IMR-90 (cell line): ENCODE results near the gene C11orf68. TPM values are rescaled to one million over a fixed set of nuclear protein-coding genes. Genes with fewer than 3 reads are reported as not detected.

Experiments used
- ATAC-seq: fragments of 200-7000 bp; cut with Tn5 transposase; 2 replicates; pipeline ENCODE4 v1.9.1; 2020; ENCODE audit warnings: low read depth, mild to moderate bottlenecking, moderate library complexity
- BruUV-seq: library from RNA; stranded (reverse); fragments of 400-500 nt; replicated peaks from 2 replicates; lab custom pipeline; 2021; lab: Mats Ljungman, UMichigan
- CTCF ChIA-PET: fragments of 300-600 bp; formaldehyde crosslinking; extraction: SDS; loops from one replicate; lab custom pipeline; 2021; ENCODE audit warnings: antibody characterized with exemption; lab: Yijun Ruan, JAX
- POLR2A ChIA-PET: fragments of 300-600 bp; sonication (Branson Sonifier 250); formaldehyde crosslinking; loops from one replicate; lab custom pipeline; 2022; ENCODE audit warnings: antibody characterized with exemption; ENCODE audit not compliant: unreplicated experiment; lab: Charles Lee
- DNase-seq: peaks from one replicate; pipeline ENCODE4 v3.0.0; 2013
- H2AFZ ChIP-seq: replicated peaks from 2 replicates; pipeline ENCODE3; 2013; ENCODE audit warnings: low read length, mild to moderate bottlenecking; ENCODE audit not compliant: poor library complexity
- H2AK5ac ChIP-seq: 2 replicates; pipeline ENCODE4 v1.6.1; 2013; ENCODE audit warnings: low read depth, low read length, inconsistent platforms
- H2AK9ac ChIP-seq: replicated peaks from 2 replicates; pipeline ENCODE3; 2013; ENCODE audit warnings: mild to moderate bottlenecking, low read depth, low read length, moderate library complexity; ENCODE audit not compliant: poor library complexity
- H2BK120ac ChIP-seq: 2 replicates; pipeline ENCODE4 v1.6.1; 2013; ENCODE audit warnings: low read depth, low read length, inconsistent platforms
- H2BK15ac ChIP-seq: 3 replicates; pipeline ENCODE4 v1.6.1; 2013; ENCODE audit warnings: low read depth, low read length, inconsistent platforms
- H2BK20ac ChIP-seq: 2 replicates; pipeline ENCODE4 v1.6.1; 2013; ENCODE audit warnings: low read depth, mild to moderate bottlenecking, inconsistent platforms, low read length, moderate library complexity
- H2BK5ac ChIP-seq: 2 replicates; pipeline ENCODE4 v1.6.1; 2013; ENCODE audit warnings: mild to moderate bottlenecking, low read depth, low read length, inconsistent platforms; ENCODE audit not compliant: poor library complexity, severe bottlenecking
- H3K14ac ChIP-seq: replicated peaks from 2 replicates; pipeline ENCODE4 v1.6.1; 2013; ENCODE audit warnings: low read depth, low read length, inconsistent platforms
- H3K18ac ChIP-seq: 2 replicates; pipeline ENCODE4 v1.6.1; 2013; ENCODE audit warnings: low read depth, low read length, control low read depth
- H3K23ac ChIP-seq: 2 replicates; pipeline ENCODE4 v1.6.1; 2013; ENCODE audit warnings: low read depth, low read length, inconsistent platforms
- H3K27ac ChIP-seq: 2 replicates; pipeline ENCODE4 v1.5.1; 2013; ENCODE audit warnings: mild to moderate bottlenecking, control low read depth, low read length; ENCODE audit not compliant: insufficient read depth
- H3K27me3 ChIP-seq: 2 replicates; pipeline ENCODE4 v1.6.1; 2013; ENCODE audit warnings: low read length; ENCODE audit not compliant: control insufficient read depth, insufficient read depth
- H3K36me3 ChIP-seq: 2 replicates; pipeline ENCODE4 v1.6.1; 2013; ENCODE audit warnings: low read length, mixed read lengths; ENCODE audit not compliant: control insufficient read depth, insufficient read depth
- H3K4ac ChIP-seq: 2 replicates; pipeline ENCODE4 v1.6.1; 2013; ENCODE audit warnings: low read depth, low read length, inconsistent platforms
- H3K4me1 ChIP-seq: 2 replicates; pipeline ENCODE4 v1.6.1; 2013; ENCODE audit warnings: low read length, mixed read lengths; ENCODE audit not compliant: control insufficient read depth, insufficient read depth
- H3K4me2 ChIP-seq: 2 replicates; pipeline ENCODE4 v1.6.1; 2013; ENCODE audit warnings: low read depth, mild to moderate bottlenecking, control low read depth, low read length, moderate library complexity
- H3K4me3 ChIP-seq: 2 replicates; pipeline ENCODE4 v1.5.1; 2013; ENCODE audit warnings: low read depth, mild to moderate bottlenecking, control low read depth, low read length, moderate library complexity; ENCODE audit not compliant: insufficient read depth
- H3K56ac ChIP-seq: 2 replicates; pipeline ENCODE4 v1.6.1; 2013; ENCODE audit warnings: low read length, inconsistent platforms; ENCODE audit not compliant: insufficient read depth; ENCODE audit errors: extremely low read depth
- H3K79me1 ChIP-seq, 2 experiments: 2 replicates each; pipeline ENCODE4 v1.6.1; 2013; ENCODE audit warnings: low read length in 2 of 2, inconsistent platforms in 1 of 2, low read depth in 1 of 2
- H3K9ac ChIP-seq: 2 replicates; pipeline ENCODE4 v1.6.1; 2013; ENCODE audit warnings: low read depth, low read length, control low read depth
- H3K9me1 ChIP-seq: 2 replicates; pipeline ENCODE4 v1.6.1; 2013; ENCODE audit warnings: low read length, inconsistent platforms; ENCODE audit not compliant: insufficient read depth
- H3K9me3 ChIP-seq: 2 replicates; pipeline ENCODE4 v1.6.1; 2013; ENCODE audit warnings: low read length; ENCODE audit not compliant: control insufficient read depth, insufficient read depth
- H4K20me1 ChIP-seq: 2 replicates; pipeline ENCODE4 v1.6.1; 2013; ENCODE audit warnings: low read length, inconsistent platforms; ENCODE audit not compliant: insufficient read depth
- H4K5ac ChIP-seq: 2 replicates; pipeline ENCODE4 v1.6.1; 2013; ENCODE audit warnings: mild to moderate bottlenecking, low read depth, low read length, control low read depth
- H4K8ac ChIP-seq, 2 experiments: 2 replicates each; pipeline ENCODE4 v1.6.1; 2013; ENCODE audit warnings: low read depth in 2 of 2, low read length in 2 of 2, control low read depth in 1 of 2, inconsistent platforms in 1 of 2
- H4K91ac ChIP-seq: 2 replicates; pipeline ENCODE4 v1.6.1; 2013; ENCODE audit warnings: low read depth, low read length, inconsistent platforms; ENCODE audit not compliant: insufficient read depth
- CEBPB ChIP-seq: IDR thresholded peaks from 2 replicates; pipeline ENCODE4 v1.6.1; 2012; ENCODE audit warnings: low read depth, low read length, improper control_type of control experiment
- CHD1 ChIP-seq: IDR thresholded peaks from 2 replicates; pipeline ENCODE4 v1.6.1; 2012; ENCODE audit warnings: low read depth, low read length, improper control_type of control experiment
- FOS ChIP-seq: fragments of 150-350 bp; IDR thresholded peaks from 2 replicates; pipeline ENCODE4 v1.6.1; 2016; ENCODE audit warnings: low read depth, low read length
- MAZ ChIP-seq: IDR thresholded peaks from 2 replicates; pipeline ENCODE4 v1.6.1; 2012; ENCODE audit warnings: low read depth, mild to moderate bottlenecking, low read length, improper control_type of control experiment, moderate library complexity, borderline replicate concordance
- MXI1 ChIP-seq: IDR thresholded peaks from 2 replicates; pipeline ENCODE4 v1.6.1; 2012; ENCODE audit warnings: low read depth, mild to moderate bottlenecking, low read length, moderate library complexity, borderline replicate concordance
- NFE2L2 ChIP-seq: fragments of 150-350 bp; IDR thresholded peaks from 2 replicates; pipeline ENCODE4 v1.6.1; 2016; ENCODE audit warnings: low read depth, mild to moderate bottlenecking, low read length
- RAD21 ChIP-seq: IDR thresholded peaks from 2 replicates; pipeline ENCODE4 v1.6.1; 2012; ENCODE audit warnings: low read length, improper control_type of control experiment
- RCOR1 ChIP-seq: IDR thresholded peaks from 2 replicates; pipeline ENCODE4 v1.6.1; 2012; ENCODE audit warnings: mild to moderate bottlenecking, low read length, improper control_type of control experiment; ENCODE audit not compliant: insufficient replicate concordance
- RFX5 ChIP-seq: IDR thresholded peaks from 2 replicates; pipeline ENCODE4 v1.8.0; 2012; ENCODE audit warnings: low read depth, mild to moderate bottlenecking, low read length, moderate library complexity
- WGBS, 2 experiments: methylation state at CpG; one replicate each; pipeline versions ENCODE4 v1.1.5 to v1.1.7; 2013; ENCODE audit warnings: missing lambda C conversion rate in 2 of 2; ENCODE audit not compliant: insufficient read length in 1 of 2; ENCODE audit errors: extremely low coverage in 2 of 2; 5-methylcytosine and 5-hydroxymethylcytosine counted together
- dilution Hi-C: fragments of 300-500 bp; cut with HindIII; formaldehyde crosslinking; loops from one replicate; pipeline ENCODE4 v1.14.3; 2018; ENCODE audit warnings: low sequenced_read_pairs; ENCODE audit not compliant: unreplicated experiment
- in situ Hi-C: fragments of 300-500 bp; cut with MboI; formaldehyde crosslinking; loops from 3 replicates; pipeline ENCODE4 v1.14.3; 2019; ENCODE audit warnings: low sequenced_read_pairs, inconsistent platforms, mixed read lengths
- intact Hi-C: fragments of 100-400 bp; cut with micrococcal nuclease; formaldehyde crosslinking; loops from 2 replicates; pipeline ENCODE4 v1.10.0; 2022
- polyA plus RNA-seq, 3 experiments: library from polyadenylated mRNA; depleted of rRNA; stranded (reverse); fragments of >200 nt; gene quantifications; 2 replicates each; pipeline ENCODE4 v1.2.3, GENCODE V29; 2012; ENCODE audit warnings: low replicate concordance in 1 of 3
- total RNA-seq: library from RNA; depleted of rRNA; stranded (reverse); fragments of >200 nt; gene quantifications from 2 replicates; pipeline ENCODE4 v1.2.3, GENCODE V29; 2012
- TF ChIP-seq, protein P1 (sequence below): conservative IDR thresholded peaks from 2 replicates; pipeline ENCODE4 v1.5.1; 2012; ENCODE audit warnings: mild to moderate bottlenecking, low read depth, low read length, improper control_type of control experiment
- TF ChIP-seq, protein P2 (sequence below): fragments of 150-350 bp; IDR thresholded peaks from 2 replicates; pipeline ENCODE4 v1.6.1; 2017; ENCODE audit warnings: mild to moderate bottlenecking, antibody characterized with exemption, low read length, low read depth
- TF ChIP-seq, protein P3 (sequence below): fragments of 150-350 bp; IDR thresholded peaks from 2 replicates; pipeline ENCODE4 v1.6.1; 2016; ENCODE audit warnings: low read depth, mild to moderate bottlenecking, low read length, moderate library complexity, borderline replicate concordance

Gene C11orf68
- total and polyA plus RNA-seq, 2 of the 4 experiments (the other 2 are of a cell fraction), result 20.3 to 104 TPM

- Histone ChIP-seq H3K27me3 (no peaks in the 10 kb centered on the region), H2AK9ac (peak overlapping the region; percentile 100), H3K18ac (peak overlapping the region; percentile 85), H2AFZ (peak overlapping the region; percentile 94), H3K4me3 (peak overlapping the region; percentile 89), H2BK15ac (peak overlapping the region; percentile 53; the same call in 2 of the 3 replicates), H3K4ac (peak overlapping the region; percentile 100), H3K36me3 (peaks cover 25% of the 10 kb centered on the region), H3K9me3 (no peaks in the 10 kb centered on the region), H3K27ac (peak overlapping the region; percentile 99), H3K4me2 (peak overlapping the region; percentile 99), H3K9ac (peak overlapping the region; percentile 98), H3K23ac (peak overlapping the region; percentile 99), H3K14ac (peak overlapping the region; percentile 99), H3K79me1 (peaks cover 15 to 42% of the 10 kb centered on the region in 2 experiments), H4K5ac (peak overlapping the region; percentile 96), H2AK5ac (peak overlapping the region; percentile 100), H2BK120ac (peak overlapping the region; percentile 81), H4K8ac (peak overlapping the region; percentile 91 to 94), H3K4me1 (peaks cover 14% of the 10 kb centered on the region), H4K91ac (peak overlapping the region; percentile 99), H2BK20ac (peak overlapping the region; percentile 51; the same call in 1 of the 2 replicates), H2BK5ac (peak overlapping the region; percentile 98), H4K20me1 (peaks cover 13% of the 10 kb centered on the region), H3K9me1 (0 out of 2 replicates have a peak, but pooled peaks cover under 1% of the 10 kb centered on the region), H3K56ac (peak overlapping the region; percentile 98)
- ChIA-PET POLR2A (interaction anchor here (1.1 kb wide), 2 partner anchors 14 to 162 kb away, joined by 3 to 4 read pairs; partner anchors contain the start of gene KAT5), CTCF (interaction anchor here (0.6 to 1.8 kb wide), 5 partner anchors 11 to 162 kb away, joined by 3 to 5 read pairs (median 3); partner anchors contain the start of genes FIBP, KAT5 and MUS81)
- ATAC-seq, result peak; percentile 83
- dilution Hi-C loops (no loop called here), intact Hi-C loops (no loop called here), in situ Hi-C loops (no loop called here)
- peak; percentile 90 for DNase-seq
- no TSS peak for BruUV-seq
- 0% methylated on average over 10 of the region's 54 CpGs; no CpG with 5 or more reads in 1 of the 2 experiments for WGBS, 2 experiments
- TF ChIP-seq RFX5 (no peak), NFE2L2 (no peak), RAD21 (no peak), MXI1 (peak; percentile 56; the same call in 1 of the 2 replicates), CEBPB (no peak), MAZ (peak; percentile 97), CHD1 (no peak), FOS (no peak), RCOR1 (no peak)
- TF ChIP-seq, protein P1, sequence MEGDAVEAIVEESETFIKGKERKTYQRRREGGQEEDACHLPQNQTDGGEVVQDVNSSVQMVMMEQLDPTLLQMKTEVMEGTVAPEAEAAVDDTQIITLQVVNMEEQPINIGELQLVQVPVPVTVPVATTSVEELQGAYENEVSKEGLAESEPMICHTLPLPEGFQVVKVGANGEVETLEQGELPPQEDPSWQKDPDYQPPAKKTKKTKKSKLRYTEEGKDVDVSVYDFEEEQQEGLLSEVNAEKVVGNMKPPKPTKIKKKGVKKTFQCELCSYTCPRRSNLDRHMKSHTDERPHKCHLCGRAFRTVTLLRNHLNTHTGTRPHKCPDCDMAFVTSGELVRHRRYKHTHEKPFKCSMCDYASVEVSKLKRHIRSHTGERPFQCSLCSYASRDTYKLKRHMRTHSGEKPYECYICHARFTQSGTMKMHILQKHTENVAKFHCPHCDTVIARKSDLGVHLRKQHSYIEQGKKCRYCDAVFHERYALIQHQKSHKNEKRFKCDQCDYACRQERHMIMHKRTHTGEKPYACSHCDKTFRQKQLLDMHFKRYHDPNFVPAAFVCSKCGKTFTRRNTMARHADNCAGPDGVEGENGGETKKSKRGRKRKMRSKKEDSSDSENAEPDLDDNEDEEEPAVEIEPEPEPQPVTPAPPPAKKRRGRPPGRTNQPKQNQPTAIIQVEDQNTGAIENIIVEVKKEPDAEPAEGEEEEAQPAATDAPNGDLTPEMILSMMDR, result no peak
- TF ChIP-seq, protein P2, sequence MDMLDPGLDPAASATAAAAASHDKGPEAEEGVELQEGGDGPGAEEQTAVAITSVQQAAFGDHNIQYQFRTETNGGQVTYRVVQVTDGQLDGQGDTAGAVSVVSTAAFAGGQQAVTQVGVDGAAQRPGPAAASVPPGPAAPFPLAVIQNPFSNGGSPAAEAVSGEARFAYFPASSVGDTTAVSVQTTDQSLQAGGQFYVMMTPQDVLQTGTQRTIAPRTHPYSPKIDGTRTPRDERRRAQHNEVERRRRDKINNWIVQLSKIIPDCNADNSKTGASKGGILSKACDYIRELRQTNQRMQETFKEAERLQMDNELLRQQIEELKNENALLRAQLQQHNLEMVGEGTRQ, result peak; percentile 95
- TF ChIP-seq, protein P3, sequence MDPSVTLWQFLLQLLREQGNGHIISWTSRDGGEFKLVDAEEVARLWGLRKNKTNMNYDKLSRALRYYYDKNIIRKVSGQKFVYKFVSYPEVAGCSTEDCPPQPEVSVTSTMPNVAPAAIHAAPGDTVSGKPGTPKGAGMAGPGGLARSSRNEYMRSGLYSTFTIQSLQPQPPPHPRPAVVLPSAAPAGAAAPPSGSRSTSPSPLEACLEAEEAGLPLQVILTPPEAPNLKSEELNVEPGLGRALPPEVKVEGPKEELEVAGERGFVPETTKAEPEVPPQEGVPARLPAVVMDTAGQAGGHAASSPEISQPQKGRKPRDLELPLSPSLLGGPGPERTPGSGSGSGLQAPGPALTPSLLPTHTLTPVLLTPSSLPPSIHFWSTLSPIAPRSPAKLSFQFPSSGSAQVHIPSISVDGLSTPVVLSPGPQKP, result no peak
Observed at GRCh38 chr11:65873318-65874156, 45.3 kb downstream of the C11orf68 start.
